D341Med (cell line): ENCODE data around the gene BET1.

Source experiments
- DNase-seq: peaks from one replicate; pipeline ENCODE4 v3.0.0; 2012; ENCODE audit warnings: low spot score

Gene BET1

GRCh38 chr7:94011714-94012353 lies 7.7 kb upstream of the BET1 start:
- no peak for DNase-seq

DNA sequence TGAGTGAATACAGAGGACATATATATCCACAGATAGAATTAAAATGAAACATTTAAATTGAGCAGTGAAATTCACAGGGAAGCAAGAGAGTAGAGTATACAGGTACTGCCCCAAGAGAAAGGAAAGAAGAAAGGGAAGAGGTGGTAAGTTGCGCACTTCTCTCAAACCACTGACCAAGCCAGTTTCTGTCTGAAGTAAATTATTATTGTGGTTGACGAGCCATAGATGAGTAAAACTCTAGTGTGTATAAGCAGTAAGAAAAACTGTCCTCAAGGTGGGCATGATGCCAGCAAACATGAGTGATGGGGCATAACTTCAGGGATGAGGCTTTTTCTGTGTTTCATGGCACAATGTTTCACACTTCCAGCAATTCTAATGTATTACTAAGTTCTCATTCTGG lies 4.4 kb upstream of the BET1 start:
- DNase-seq = no peak

GRCh38 chr7:94005753-94006152 lies 1.6 kb upstream of the BET1 start:
- no peak for DNase-seq

DNA sequence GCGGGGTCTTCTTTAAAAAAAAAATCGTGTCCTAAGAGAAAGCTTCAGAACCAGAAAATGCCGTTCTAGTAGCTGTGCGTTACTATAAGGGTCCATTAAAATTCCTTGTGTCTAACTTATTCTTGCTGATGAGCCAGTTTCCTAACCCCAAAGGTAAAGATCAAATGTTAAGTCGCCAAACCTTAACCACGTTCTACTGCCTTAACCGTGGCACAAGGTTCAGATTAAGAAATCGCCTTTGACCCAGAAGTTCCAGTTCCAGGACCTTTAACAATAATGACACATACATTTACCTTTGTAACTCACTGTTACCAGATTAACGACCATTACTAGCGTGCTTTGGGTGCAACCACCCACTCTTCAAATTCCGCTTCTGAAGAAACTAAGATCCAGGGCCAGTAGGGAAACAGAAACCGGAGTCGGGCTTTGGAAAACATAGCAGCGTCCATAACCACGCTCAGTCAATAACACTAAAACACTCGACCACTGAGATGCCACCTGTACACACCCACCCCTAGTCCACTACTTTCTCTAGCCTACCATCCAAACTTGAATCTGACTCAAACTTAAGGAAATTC lies 620 bp downstream of the BET1 start:
- no peak for DNase-seq

GRCh38 chr7:94001396-94001795 lies 2.8 kb downstream of the BET1 start:
- no peak for DNase-seq

DNA sequence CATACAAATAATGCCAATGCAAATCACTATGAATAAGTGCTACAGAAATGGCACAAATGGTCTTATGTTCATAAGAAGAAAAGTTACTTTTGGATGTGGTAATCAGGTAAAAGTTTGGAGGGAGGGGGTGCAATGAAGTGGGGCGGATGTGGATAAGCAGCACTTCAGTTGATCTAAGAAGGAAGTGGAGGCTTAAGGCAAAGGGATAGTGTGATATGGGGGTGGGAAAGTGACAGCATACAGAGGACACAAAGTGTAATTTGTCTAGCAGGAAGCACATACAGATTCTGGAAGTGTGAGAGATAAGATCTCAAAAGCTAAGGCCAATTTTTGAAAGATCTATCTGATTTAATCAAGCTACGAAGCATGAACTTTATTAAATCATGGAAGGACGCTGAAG lies 6.3 kb downstream of the BET1 start:
- no peak for DNase-seq

GRCh38 chr7:93992421-93993110 lies 11.6 kb downstream of the BET1 start:
- no peak for DNase-seq

- DNase-seq = no peak
Measured at GRCh38 chr7:93987297-93987696, 16.9 kb downstream of the BET1 start.

- no peak for DNase-seq
Measured at GRCh38 chr7:93985101-93985500, 19.1 kb downstream of the BET1 start.

- DNase-seq = no peak
Measured at GRCh38 chr7:93984024-93984423, 20.1 kb downstream of the BET1 start.

DNA sequence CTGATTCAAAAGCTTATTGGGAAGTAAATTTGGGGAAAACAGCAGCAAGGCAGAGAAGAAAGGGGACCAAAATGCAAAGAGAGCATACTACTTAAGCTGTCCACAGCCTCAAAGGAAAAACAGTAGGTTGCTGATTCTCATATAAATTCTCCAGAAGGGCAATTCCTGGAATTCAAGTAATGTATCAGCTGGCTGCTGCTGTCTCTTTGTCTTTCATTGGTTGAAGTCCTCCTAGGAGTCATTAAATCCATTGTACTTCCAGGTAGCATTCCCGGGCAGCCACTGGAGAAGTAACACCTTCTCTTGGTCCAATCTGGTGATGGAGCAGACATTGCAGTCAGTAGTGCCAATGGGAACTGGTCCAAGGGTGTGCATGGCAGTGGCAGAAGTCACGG lies 22.7 kb downstream of the BET1 start:
- DNase-seq = no peak

- no peak for DNase-seq
Measured at GRCh38 chr7:93980744-93981479, 23.2 kb downstream of the BET1 start.

DNA sequence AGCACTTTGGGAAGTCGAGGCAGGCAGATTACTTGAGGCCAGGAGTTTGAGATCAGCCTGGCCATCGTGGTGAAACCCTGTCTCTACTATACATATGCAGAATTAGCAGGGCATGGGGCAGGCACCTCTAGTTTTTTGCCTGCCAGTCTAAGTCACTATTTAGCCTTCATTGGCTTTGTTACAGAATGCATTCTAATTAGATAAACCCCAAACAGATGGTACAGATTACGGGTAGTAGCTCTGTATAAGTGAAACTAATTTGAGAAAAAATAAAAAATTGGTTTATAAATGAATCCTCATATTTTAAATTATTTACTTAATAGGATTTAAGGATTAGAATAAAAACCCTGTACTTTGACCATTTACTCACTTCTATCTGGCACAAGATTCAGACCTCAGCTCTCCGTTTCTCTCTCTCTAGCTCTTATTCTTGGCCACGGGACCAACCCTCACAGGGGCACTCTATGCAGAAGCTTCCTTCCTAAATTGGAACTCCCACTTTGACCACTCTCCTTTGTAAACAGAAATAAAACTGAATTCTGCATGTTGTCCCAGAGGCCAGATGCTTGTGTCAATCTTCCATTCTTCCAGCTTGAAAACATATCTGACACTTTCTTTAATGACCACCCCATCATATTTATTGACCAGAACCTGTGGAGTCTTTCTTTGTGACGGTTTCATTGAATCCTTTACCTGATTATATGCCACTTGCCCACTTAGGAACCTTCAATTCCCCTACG lies 26.8 kb downstream of the BET1 start:
- DNase-seq = peak; percentile 31

DNA sequence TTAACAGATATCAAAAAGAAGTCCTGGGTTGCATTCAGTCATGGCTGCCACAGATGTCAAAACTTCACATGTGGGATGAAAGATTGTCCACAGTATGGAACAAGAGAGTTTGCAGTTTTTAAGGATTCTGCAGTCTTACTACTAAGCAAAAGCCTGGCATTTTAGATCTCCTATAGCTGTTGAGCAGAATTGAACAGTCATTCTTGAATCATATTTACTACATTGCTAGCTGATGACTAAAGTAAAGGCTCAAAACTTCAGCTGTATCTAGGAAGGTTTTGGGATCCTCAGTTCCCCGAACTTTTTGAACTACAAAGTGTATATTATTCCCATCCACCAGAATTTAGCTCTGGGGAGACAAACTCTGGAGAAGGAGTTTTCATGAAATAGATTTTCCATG lies 31.0 kb downstream of the BET1 start:
- no peak for DNase-seq

DNA sequence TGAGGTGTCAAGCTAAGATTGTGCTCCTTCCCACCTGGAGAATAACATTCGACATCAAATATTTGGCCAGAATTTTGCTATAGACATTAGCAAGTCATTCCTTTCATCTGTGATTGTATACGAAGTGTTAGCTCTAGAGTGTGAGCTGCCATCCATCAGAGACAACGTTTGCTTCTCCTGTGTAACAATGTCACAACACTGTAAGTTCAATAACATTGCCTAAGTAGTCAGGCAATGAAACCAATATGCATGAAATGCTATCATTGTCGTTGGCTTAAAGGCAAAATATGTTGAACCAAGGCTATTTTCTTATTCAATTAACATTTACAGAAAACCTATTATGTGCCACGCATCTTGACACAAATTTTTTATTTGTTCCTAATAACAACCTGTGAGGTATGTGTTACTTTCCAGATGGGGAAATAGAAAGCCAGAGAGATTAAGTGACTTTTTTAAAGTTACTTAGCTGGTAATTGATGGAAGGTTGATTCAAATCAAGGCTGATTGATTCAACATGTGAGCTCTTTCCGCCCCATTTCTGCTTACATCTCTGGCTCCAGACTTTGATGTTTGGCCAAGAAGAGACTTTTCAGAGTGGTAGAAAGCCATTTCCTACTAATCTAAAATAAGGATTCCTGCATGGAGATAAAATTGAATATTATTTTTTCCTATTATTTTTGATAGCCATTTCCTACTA lies 32.0 kb downstream of the BET1 start:
- no peak for DNase-seq

- DNase-seq = no peak
Measured at GRCh38 chr7:93968911-93969620, 35.1 kb downstream of the BET1 start.

DNA sequence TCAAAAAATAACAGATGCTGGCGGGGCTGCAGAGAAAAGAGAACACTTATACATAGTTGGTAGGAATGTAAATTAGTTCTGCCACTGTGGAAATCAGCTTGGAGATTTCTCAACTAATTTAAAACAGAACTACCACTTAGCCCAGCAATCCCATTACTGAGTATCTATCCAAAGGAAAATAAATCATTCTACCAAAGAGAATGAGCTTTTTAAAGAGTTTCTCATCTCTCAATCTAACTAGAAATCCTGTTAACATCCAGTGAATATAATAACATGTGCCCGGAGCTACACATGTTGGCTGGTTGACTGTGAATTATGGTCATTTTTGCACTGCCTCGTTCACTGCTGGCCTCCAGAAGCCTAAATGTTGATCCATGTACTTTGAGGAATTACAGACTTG lies 39.3 kb downstream of the BET1 start:
- no peak for DNase-seq

DNA sequence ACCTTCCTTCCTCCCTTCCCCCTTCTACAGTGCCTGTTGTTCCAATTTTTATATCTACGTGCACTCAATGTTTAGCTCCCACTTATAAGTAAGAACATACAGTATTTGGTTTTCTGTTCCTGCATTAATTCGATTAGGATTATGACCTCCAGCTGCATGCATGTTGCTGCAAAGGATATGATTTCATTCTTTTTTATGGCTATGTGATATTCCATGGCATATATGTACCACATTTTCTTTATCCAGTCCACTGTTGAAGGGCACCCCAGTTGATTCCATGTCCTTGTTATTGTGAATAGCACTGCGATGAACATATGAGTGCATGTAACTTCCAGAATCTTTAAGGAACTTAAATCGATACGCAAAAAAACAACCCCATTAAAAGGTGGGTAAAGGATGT lies 39.9 kb downstream of the BET1 start:
- DNase-seq = no peak

- no peak for DNase-seq
Measured at GRCh38 chr7:93960986-93961385, 43.2 kb downstream of the BET1 start.

DNA sequence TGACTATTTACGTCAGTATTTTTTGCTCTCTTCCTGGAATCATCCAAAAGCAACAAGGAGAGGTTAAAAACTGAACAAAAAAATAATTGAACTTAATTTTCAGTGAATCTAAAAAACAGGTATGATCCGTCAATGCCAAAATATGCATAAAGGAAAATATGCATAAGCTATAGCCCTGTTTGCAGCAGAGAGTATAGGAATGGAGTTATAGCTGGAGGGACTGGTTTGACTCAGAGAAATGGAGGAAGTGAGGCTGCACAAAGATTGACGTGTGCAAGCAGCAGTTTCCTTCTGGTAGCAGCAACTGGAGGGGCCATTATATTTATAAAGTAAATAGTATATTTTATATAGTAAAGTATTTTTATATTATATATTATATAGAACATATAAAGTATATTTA lies 45.5 kb downstream of the BET1 start:
- no peak for DNase-seq

DNA sequence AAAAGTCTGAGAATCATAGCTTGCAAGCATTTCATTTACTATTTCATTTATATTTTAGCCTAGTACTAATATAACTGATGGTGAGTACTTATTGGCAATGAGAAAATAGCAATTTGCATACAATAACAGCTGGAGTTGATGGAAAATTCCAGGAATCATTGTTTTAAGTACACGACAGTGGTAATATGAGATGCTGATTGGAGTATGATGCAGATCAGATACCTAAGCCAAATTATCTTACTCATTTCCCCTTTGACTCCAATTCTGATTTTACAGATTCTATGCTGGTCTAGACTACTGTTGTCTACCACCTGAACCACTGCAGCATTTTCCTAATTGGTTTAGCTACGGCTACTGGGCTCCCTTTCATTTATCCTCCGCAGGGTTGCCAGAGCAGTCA lies 45.9 kb downstream of the BET1 start:
- DNase-seq = no peak
